ENCODE data around the gene PKP4. TPM values are rescaled to one million over a fixed set of nuclear protein-coding genes. Genes with fewer than 3 reads are reported as not detected.

PKP4 gene
- total RNA-seq, 1 experiment from 2014 or later: 55.2 TPM

DNA sequence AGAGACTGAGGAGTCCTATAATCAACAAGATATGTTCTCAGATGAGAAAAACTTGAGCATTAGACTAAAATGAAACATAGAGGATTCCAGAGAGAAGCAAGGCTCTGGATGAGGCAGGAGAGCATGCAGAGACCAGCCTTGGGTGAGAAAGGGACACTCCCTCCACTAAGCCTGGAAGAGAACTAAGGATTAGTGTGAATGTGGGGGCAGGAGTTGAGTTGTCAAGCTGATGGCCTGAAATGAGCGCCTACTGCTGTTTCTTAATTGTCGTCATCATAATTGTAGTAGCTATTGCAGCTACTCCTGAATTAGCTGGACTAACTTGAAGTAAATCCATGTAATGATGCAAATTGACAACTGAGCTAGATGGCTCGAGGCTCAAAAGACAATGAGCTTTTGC lies 114.1 kb downstream of the PKP4 start (continued):
- TF ChIP-seq, protein P1, sequence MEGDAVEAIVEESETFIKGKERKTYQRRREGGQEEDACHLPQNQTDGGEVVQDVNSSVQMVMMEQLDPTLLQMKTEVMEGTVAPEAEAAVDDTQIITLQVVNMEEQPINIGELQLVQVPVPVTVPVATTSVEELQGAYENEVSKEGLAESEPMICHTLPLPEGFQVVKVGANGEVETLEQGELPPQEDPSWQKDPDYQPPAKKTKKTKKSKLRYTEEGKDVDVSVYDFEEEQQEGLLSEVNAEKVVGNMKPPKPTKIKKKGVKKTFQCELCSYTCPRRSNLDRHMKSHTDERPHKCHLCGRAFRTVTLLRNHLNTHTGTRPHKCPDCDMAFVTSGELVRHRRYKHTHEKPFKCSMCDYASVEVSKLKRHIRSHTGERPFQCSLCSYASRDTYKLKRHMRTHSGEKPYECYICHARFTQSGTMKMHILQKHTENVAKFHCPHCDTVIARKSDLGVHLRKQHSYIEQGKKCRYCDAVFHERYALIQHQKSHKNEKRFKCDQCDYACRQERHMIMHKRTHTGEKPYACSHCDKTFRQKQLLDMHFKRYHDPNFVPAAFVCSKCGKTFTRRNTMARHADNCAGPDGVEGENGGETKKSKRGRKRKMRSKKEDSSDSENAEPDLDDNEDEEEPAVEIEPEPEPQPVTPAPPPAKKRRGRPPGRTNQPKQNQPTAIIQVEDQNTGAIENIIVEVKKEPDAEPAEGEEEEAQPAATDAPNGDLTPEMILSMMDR (IDR thresholded peaks at IDR 0.05 in 2 of 3, conservative IDR thresholded peaks at IDR 0.05 in 1 of 3; ENCODE audit: borderline replicate concordance in 1 of 3, insufficient read depth in 1 of 3, low read depth in 2 of 3, low read length in 2 of 3): no peak
- TF ChIP-seq TCF7L2 (IDR thresholded peaks at IDR 0.05; ENCODE audit: borderline replicate concordance, extremely low read depth, insufficient read depth, insufficient read length): no peak
- TF ChIP-seq, protein P2, sequence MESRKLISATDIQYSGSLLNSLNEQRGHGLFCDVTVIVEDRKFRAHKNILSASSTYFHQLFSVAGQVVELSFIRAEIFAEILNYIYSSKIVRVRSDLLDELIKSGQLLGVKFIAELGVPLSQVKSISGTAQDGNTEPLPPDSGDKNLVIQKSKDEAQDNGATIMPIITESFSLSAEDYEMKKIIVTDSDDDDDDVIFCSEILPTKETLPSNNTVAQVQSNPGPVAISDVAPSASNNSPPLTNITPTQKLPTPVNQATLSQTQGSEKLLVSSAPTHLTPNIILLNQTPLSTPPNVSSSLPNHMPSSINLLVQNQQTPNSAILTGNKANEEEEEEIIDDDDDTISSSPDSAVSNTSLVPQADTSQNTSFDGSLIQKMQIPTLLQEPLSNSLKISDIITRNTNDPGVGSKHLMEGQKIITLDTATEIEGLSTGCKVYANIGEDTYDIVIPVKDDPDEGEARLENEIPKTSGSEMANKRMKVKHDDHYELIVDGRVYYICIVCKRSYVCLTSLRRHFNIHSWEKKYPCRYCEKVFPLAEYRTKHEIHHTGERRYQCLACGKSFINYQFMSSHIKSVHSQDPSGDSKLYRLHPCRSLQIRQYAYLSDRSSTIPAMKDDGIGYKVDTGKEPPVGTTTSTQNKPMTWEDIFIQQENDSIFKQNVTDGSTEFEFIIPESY (IDR thresholded peaks at IDR 0.05; ENCODE audit: extremely low read depth, insufficient replicate concordance, low read length): no peak
- TF ChIP-seq ZNF274 (IDR thresholded peaks at IDR 0.05; ENCODE audit: low read depth, low read length): no peak

DNA sequence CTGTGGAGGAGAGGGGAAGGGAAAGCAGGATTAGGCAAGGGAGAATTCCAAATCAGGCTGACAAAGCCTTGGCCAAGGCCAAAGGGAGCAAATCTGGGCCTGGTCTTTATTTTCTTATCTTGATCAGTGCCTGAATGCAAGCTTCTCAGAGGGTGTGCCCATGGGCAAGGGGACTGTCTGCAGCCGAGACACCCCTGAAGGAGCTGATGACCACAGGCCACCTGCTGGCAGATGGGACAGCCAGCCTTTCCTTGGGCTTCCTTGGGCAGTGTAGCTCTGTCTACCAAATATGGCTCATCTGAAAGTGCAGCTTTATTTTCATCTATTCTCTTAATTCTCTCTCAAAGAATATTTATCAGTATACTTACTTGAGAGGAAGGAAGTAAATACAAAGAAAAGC lies 117.0 kb downstream of the PKP4 start:
- CTCF ChIA-PET: no interaction called here
- POLR2A ChIA-PET: no interaction called here
- H3K27ac ChIP-seq (ENCODE audit: low read depth, low read length): no peak overlapping the region
- no peak overlapping the region for H3K4me2 ChIP-seq (ENCODE audit: low read length)
- H3K4me3 ChIP-seq (replicated peaks in 1 of 2; ENCODE audit: low read depth in 1 of 2, low read length in 2 of 2): no peak overlapping the region
- TF ChIP-seq CBX3 (IDR thresholded peaks at IDR 0.05; ENCODE audit: low read depth) (no peak), ZFX (IDR thresholded peaks at IDR 0.05) (no peak), RAD21 (IDR thresholded peaks at IDR 0.05; ENCODE audit: low read depth) (no peak), FOSL1 (IDR thresholded peaks at IDR 0.05; ENCODE audit: low read depth) (no peak), EZH2 (IDR thresholded peaks at IDR 0.05) (no peak)
- TF ChIP-seq, protein P1 (IDR thresholded peaks at IDR 0.05 in 2 of 3, conservative IDR thresholded peaks at IDR 0.05 in 1 of 3; ENCODE audit: borderline replicate concordance in 1 of 3, insufficient read depth in 1 of 3, low read depth in 2 of 3, low read length in 2 of 3): 0 out of 6 replicates have a peak, but pooled peaks of 1 of the 3 experiments have one; percentile 15
- H3K9me2 ChIP-seq (ENCODE audit: insufficient read depth): no peaks in the 10 kb centered on the region
- intact Hi-C loops (cut with micrococcal nuclease): no loop called here
- H4K20me1 ChIP-seq (ENCODE audit: insufficient read depth): no peaks in the 10 kb centered on the region
- RAD21 ChIA-PET (ENCODE audit: low non-redundant PET in 1 of 2, low total read pairs in 2 of 2, uncharacterized antibody in 2 of 2, unreplicated experiment in 2 of 2): no interaction called here
- H3K9me3 ChIP-seq (ENCODE audit: control insufficient read depth in 1 of 2, insufficient read depth in 1 of 2, low read depth in 1 of 2, low read length in 2 of 2): no peaks in the 10 kb centered on the region
- no peak overlapping the region for H3K9ac ChIP-seq (ENCODE audit: low read length)
- DNase-seq (ENCODE audit: low read depth, low spot score) (no peak), ATAC-seq (peak; percentile 63; the same call in 1 of the 2 replicates)
- no peaks in the 10 kb centered on the region for H3K27me3 ChIP-seq (ENCODE audit: insufficient read depth, low read length)
- BruUV-seq (replicated peaks): no TSS peak
- no peak overlapping the region for H2AFZ ChIP-seq (ENCODE audit: low read depth, low read length, poor library complexity, severe bottlenecking)
- H3K36me3 ChIP-seq (ENCODE audit: control insufficient read depth in 1 of 2, insufficient read depth in 2 of 2, low read length in 2 of 2): no peaks in the 10 kb centered on the region
- no peaks in the 10 kb centered on the region; a peak in 1 of 4 replicates for H3K4me1 ChIP-seq (ENCODE audit: control insufficient read depth in 1 of 2, insufficient read depth in 2 of 2, low read length in 2 of 2)
- no peaks in the 10 kb centered on the region for H3K79me2 ChIP-seq (ENCODE audit: insufficient read depth, low read length)

All from HCT116 (cell line).